Measurements from ENCODE around the gene PRKCE. TPM values are rescaled to one million over a fixed set of nuclear protein-coding genes. Genes with fewer than 3 reads are reported as not detected.

PRKCE gene
- total and polyA plus RNA-seq, 3 donors from 2014 or later = 27.4 to 35.8 (median 33.1) TPM

DNA sequence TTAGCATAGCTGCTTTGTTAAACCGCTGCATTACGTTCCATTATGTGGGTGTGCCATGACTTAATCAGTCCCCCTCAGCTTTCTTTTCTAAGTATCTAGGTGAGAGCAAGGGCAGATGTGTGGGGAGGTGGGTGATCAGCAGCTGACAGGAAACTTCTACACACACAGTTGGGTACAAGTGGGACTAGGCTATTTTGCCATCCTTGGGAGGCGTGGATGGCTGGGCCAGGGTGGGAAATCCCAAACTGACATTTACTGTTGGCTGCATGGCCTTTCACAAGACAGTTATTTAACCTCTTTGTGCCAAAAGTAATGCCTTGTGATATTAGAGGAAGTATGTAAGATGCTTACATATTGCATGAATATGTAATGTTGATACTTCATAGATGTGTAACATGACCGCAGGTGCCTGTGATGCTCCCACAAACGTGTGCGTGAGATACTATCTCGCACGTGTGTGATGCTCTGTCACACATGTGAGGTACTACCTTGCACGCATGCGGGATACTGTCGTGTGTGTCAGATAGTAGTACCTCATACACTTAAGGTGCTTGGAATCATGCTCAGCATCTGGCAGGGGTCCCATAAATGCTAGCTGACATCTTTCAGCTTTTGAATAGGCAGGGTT is 314.5 kb downstream of the PRKCE start:
- no peak for TF ChIP-seq CTCF (IDR thresholded peaks at IDR 0.05)
- no peak for TF ChIP-seq POLR2A (IDR thresholded peaks at IDR 0.05)
- WGBS, 2 donors = 89 to 92% methylated on average over 11 of the region's 11 CpGs
- Histone ChIP-seq H3K9me3 (no peaks in the 10 kb centered on the region), H3K4me3 (no peak overlapping the region), H3K36me3 (ENCODE audit: low read depth, missing control alignments) (no peaks in the 10 kb centered on the region), H3K27me3 (no peaks in the 10 kb centered on the region), H3K27ac (no peak overlapping the region), H3K4me1 (peaks cover 31% of the 10 kb centered on the region)
- intact Hi-C loops (cut with DNase I; ENCODE audit: low total_unique reads) = no loop called here
- DNase-seq = no peak

DNA sequence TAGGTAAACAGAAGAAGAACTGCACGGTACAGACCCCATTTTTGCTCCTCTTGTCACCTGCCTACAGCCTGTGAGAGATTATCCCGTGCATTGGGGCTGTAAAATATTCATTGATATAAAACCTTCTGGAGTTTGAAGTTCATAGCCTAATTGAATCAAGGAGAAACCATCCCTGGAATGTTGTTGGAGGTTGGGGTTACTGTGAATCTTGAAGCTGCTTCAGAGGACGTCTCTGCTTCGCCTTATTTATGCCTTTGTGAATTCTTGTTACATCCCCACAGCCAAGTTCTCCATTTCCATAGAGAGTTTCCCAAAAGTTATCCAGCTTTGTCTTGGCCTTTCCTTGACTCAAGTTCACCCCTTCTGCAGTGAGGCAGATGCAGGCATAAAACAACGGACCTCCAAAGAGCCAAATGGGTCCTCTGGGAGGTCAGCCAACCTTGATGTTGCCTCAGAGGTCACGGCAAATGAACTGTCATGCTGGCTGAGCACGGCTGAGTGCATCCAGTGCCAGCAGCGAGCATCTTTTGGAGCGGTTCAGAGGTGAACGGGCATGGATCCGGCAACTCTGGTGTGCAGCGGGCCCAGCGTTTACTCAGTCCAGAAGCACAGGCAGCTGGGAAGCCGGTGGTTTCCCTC is 317.6 kb downstream of the PRKCE start:
- Histone ChIP-seq H3K27ac (no peak overlapping the region), H3K36me3 (ENCODE audit: low read depth, missing control alignments) (no peaks in the 10 kb centered on the region), H3K27me3 (no peaks in the 10 kb centered on the region), H3K9me3 (no peaks in the 10 kb centered on the region), H3K4me1 (peaks cover 10% of the 10 kb centered on the region), H3K4me3 (no peak overlapping the region)
- 45 to 49% methylated on average over 9 to 14 of the region's 14 CpGs for WGBS, 2 donors
- TF ChIP-seq POLR2A (IDR thresholded peaks at IDR 0.05) = no peak
- TF ChIP-seq CTCF (IDR thresholded peaks at IDR 0.05) = no peak
- peak; percentile 65 for DNase-seq
- intact Hi-C loops (cut with DNase I; ENCODE audit: low total_unique reads) = no loop called here

GRCh38 chr2:45973426-45973825 is 322.0 kb downstream of the PRKCE start:
- 88 to 89% methylated on average over 4 of the region's 4 CpGs for WGBS, 2 donors
- intact Hi-C loops (cut with DNase I; ENCODE audit: low total_unique reads) = no loop called here
- no peaks in the 10 kb centered on the region for H3K36me3 ChIP-seq (ENCODE audit: low read depth, missing control alignments)
- no peak for TF ChIP-seq POLR2A (IDR thresholded peaks at IDR 0.05)
- no peak for TF ChIP-seq CTCF (IDR thresholded peaks at IDR 0.05)
- peaks cover 15% of the 10 kb centered on the region for H3K4me1 ChIP-seq
- no peaks in the 10 kb centered on the region for H3K27me3 ChIP-seq
- H3K27ac ChIP-seq = no peak overlapping the region
- no peak overlapping the region for H3K4me3 ChIP-seq
- no peak for DNase-seq
- no peaks in the 10 kb centered on the region for H3K9me3 ChIP-seq

- H3K27ac ChIP-seq = no peak overlapping the region
- TF ChIP-seq CTCF (IDR thresholded peaks at IDR 0.05) (no peak), POLR2A (IDR thresholded peaks at IDR 0.05) (no peak)
- no peaks in the 10 kb centered on the region for H3K27me3 ChIP-seq
- no peaks in the 10 kb centered on the region for H3K36me3 ChIP-seq (ENCODE audit: low read depth, missing control alignments)
- no peaks in the 10 kb centered on the region for H3K9me3 ChIP-seq
- H3K4me1 ChIP-seq = peaks cover 15% of the 10 kb centered on the region
- 80 to 83% methylated on average over 4 of the region's 4 CpGs for WGBS, 2 donors
- intact Hi-C loops (cut with DNase I; ENCODE audit: low total_unique reads) = no loop called here
- no peak for DNase-seq
- H3K4me3 ChIP-seq = no peak overlapping the region
Observed at GRCh38 chr2:45974056-45974455, 322.6 kb downstream of the PRKCE start.
